HL-60/S4 treated with phorbol 12-myristate 13-acetate at 8.2 ng/mL for 4 days and 3 days (cell line): Measurements from ENCODE around the gene ATXN1L.
"Not testable (repeated sequence)": the region's sequence is repeated elsewhere in the genome, so short reads cannot be mapped to it uniquely, and the experiment has no call there.

Experiments used
- in situ Hi-C: fragments of 300-500 bp; cut with MboI; formaldehyde crosslinking; loops from 2 replicates; pipeline ENCODE4 v1.15.0; 2022; ENCODE audit warnings: low sequenced_read_pairs

ATXN1L gene

GRCh38 chr16:71851746-71852145 lies 6.0 kb downstream of the ATXN1L start:
- in situ Hi-C loops = no loop called here

DNA sequence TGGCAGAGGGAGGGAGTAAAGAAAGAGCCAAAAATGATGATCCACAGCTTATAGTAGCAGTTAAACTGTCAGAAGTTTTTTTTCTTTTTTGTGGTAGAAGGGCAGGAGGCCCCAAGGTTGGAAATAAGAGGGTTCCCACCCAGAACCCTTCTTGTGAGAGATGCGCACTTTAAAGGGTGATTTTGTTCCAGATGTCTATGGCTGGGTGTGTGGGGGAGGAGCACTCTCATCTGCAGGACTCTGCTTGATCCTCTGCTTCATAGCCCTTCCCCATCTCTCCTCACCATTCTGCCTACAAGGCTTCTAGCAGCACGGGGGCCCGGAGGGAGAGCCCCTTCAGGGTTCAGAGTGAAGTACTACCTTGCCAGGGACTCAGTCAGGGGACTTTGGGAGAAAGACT lies 6.4 kb downstream of the ATXN1L start:
- in situ Hi-C loops = no loop called here

GRCh38 chr16:71852561-71852960 lies 6.8 kb downstream of the ATXN1L start:
- in situ Hi-C loops = no loop called here

DNA sequence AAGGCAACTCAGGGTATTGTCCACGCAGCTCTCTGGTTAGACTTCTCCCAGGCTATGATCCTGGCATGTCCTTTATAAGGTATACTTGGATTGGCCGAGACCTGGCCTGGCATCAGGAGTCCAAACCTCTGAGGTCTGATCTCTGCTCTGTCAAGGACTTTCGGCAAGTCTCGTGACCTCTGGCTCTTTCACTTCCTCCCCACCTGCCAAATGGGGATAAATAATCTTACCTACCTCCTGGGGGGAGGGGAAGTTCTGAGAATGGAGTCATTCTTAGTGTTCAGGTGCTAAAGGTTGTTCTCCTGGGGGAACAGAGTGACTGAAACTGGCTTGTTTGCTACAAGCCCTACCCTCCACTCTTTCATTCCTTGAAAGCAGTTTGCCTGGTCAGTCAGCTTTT lies 7.6 kb downstream of the ATXN1L start:
- in situ Hi-C loops = no loop called here

GRCh38 chr16:71854369-71854948 lies 8.7 kb downstream of the ATXN1L start:
- in situ Hi-C loops = no loop called here

DNA sequence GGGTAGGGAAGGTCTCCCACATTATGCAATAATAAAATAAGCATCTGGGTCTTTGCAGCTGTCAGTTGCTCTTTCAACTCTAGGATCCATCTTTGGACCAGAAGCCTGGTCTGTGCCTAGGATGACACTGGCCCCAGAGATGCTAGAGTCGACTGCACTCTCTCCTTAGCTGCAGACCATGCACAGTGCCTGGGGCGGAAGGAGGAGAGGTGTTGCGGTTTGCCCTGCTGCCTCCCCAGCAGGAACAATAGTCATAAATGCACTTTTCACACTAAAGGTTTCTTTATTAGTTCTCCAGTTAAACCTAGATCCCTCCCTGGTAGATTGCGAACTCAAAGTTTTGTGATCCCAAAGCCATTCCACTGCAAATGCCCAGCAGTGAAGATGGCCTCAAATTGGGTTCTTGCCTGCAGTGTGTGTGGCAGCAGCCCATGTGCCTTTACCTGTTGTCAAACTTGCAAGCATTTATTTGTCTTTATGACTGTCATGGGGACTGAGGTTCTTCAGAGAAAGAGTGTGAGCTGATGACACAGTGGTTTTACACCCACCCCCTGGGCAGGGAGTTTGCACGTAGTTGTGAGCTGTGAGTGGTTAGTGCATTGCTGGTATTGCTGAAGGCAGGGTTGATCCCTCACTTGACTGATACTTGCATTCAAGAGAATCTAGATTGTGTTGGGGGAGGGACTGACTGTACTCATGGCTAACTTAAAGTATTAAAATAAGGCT lies 10.3 kb downstream of the ATXN1L start:
- in situ Hi-C loops = no loop called here

- in situ Hi-C loops = no loop called here
Measured at GRCh38 chr16:71859762-71860521, 14.2 kb downstream of the ATXN1L start.

DNA sequence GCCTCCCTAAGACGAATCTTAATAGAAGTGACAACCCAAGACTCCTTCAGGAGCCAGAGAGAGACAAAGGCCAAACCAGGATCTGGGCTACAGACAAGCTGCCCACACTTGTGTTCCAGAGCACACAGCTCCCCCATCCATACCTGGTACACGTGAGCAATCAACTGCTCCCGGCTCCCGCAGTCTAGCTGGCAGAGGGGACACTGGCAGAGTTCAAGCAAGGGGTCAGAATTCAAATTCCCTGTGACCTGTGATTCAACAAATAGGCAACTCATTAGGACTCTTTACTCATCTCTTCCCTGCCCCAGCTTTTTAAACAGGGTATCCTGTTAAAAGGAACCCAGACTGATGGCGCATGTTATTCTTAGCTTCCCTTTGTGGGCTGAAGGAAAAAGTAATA lies 18.2 kb downstream of the ATXN1L start:
- in situ Hi-C loops = no loop called here

DNA sequence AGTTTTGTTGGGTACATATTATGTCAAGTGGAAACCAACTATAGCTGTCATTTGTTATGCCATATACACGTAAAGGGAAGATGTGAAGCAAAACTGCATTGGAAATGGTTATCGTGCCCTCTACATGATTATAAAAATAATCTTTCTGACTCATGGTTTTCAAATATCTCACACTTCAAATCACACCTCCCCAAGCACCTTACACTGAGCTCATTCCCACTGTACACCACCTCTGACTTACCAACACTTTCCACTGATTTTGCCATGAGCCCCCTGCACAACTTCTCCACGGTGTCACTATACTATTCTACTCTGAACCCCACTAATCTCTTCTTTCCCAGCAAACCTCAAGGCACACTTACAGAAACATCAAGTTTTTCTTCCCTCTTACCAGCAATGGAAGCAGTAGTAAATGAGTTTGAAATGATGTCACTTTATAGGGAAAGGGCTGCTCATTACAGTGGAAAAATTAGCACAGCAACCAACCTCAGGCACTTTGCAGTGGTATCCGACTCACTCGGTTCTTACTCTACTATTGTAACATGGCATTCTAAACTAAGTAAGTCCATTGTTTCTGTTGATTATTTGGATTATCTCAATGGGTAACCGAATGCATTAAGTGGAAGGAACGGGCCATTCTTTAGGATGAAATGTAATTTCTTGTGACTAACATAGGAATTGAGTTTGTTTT lies 19.5 kb downstream of the ATXN1L start:
- in situ Hi-C loops = no loop called here

DNA sequence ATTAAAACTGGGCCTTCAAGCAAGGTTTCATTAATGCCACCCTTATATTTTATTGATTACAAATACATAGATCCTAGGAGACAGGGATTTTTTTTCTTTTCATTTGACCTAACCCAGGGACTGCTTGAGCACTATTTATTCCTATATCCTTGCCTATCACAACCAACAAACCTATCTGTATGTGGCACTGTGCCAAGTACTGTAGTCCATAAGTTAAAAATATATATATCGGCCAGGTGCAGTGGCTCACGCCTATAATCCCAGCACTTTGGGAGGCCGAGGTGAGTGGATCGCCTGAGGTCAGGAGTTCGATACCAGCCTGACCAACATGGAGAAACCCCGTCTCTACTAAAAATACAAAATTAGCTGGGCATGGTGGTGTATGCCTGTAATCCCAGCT lies 21.4 kb downstream of the ATXN1L start:
- in situ Hi-C loops = not testable (repeated sequence)

- in situ Hi-C loops = no loop called here
Measured at GRCh38 chr16:71867939-71868338, 22.2 kb downstream of the ATXN1L start.

DNA sequence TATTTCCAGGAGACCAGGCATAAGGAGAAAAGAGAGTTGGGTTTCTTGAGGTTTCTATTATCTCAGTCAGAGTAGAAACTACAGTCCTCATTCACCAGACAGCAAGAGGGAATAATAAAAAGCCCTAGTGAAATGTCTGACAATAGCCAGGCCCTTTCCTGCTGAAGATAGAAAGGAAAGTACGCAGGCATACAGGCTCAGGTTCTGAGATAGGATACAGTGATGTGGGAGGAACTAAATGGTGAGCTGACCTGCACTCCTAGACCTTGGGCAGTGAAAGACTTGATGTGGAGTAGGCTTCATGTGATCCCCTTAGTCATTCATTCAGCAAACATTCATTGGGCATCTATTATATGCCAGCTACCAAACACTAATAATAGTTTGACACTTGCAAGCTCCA lies 23.3 kb downstream of the ATXN1L start:
- in situ Hi-C loops = no loop called here

GRCh38 chr16:71870818-71871217 lies 25.0 kb downstream of the ATXN1L start:
- in situ Hi-C loops = no loop called here

- in situ Hi-C loops = no loop called here
Measured at GRCh38 chr16:71873199-71873598, 27.4 kb downstream of the ATXN1L start.

DNA sequence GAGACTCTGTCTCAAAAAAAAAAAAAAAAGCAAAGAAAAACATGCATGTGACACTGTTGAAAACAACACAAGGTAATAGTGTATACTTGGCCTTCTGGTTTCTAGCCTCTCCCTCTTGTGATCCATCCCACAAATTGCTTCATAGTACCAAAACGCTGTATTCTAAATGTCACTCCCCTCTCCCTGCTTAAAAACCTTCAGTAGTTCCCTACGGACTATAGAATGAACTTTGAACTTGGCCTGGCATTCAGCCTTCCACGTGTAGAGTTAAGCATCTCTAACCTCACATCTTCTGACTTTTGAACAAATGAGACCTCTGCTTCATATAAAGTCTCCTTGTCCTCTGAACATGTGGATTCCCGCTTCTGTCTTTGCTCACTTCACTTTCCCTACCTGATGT lies 33.1 kb downstream of the ATXN1L start:
- in situ Hi-C loops = no loop called here

- in situ Hi-C loops = no loop called here
Measured at GRCh38 chr16:71880176-71880575, 34.4 kb downstream of the ATXN1L start.

DNA sequence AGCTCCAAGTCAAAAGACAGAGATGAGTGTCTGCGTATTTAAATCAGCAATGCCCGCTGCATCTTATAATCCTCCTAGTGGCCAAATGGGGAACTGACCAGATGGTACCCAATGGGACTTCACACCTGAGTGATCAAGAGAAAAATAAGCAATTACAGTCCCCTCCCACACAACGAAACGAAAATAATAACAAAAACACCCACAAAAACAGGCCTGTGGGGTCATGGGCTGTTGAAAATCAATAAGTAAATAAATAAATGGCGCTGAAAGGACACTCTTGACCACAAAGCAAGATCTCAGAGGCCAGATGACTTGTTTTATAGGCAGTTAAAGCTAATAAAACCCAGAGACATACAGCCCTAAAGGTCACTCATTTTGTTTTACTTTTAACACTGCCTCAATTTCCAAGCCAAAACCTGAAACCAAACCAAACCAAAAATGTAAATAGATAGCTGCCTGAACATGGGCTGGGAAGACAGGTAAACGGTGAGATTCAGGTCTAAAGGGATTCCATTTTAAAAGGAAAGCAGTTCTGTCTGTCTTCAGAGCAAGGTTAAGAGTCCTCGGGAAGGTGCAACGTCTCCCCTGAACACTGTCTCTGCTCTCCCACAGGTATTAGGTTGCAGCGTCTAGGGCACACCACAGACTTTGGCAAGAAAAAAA lies 36.9 kb downstream of the ATXN1L start:
- in situ Hi-C loops = no loop called here

- in situ Hi-C loops = no loop called here
Measured at GRCh38 chr16:71883168-71883848, 37.5 kb downstream of the ATXN1L start.

GRCh38 chr16:71883849-71884638 lies 38.3 kb downstream of the ATXN1L start, which contains the start of gene ZNF821:
Gene ZNF821, minus strand, starts transcription at chr16:71884182. Its CDS starts 4,236 bp downstream, at chr16:71879946.
- in situ Hi-C loops = no loop called here

- in situ Hi-C loops = no loop called here
Measured at GRCh38 chr16:71885261-71885650, 39.5 kb downstream of the ATXN1L start.
